ENCODE measurements around the gene GPATCH4.
"Not testable (repeated sequence)": the region's sequence is repeated elsewhere in the genome, so short reads cannot be mapped to it uniquely, and the experiment has no call there.

Gene GPATCH4

GRCh38 chr1:156581661-156582387 lies 19.5 kb downstream of the GPATCH4 start:
- peak in 1 of 2 donors; percentile 40 for DNase-seq (ENCODE audit: low read depth in 2 of 2, low spot score in 1 of 2)

DNA sequence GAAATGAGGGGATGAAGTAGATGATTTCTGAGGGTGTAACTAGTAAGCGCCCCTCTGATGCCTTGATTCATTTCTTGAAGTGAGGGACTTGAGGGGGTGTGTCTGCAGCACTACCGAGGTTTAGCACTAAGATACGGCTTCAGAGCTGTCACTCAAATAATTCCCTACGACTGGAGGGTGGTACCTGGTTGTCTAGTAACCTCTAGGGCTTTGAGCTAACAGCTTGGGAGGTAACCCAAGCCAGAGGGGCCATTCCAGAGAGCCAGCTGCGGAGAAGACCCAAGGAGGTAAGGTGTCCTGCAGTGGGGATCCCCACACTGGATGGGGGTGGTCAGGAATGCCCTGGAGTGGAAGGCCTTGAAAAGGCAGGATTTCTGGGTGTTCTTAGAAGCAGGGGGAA lies 21.8 kb downstream of the GPATCH4 start, which contains the start of gene TTC24:
Gene TTC24 (plus strand): TSS at position 252 of the 400 bp plus-strand sequence. CDS start 1,642 bp downstream, outside the sequence.
- no peak for DNase-seq (ENCODE audit: low read depth in 2 of 2, low spot score in 1 of 2)

- no peak for DNase-seq (ENCODE audit: low read depth in 2 of 2, low spot score in 1 of 2)
Observed at GRCh38 chr1:156578055-156578454, 23.2 kb downstream of the GPATCH4 start.

DNA sequence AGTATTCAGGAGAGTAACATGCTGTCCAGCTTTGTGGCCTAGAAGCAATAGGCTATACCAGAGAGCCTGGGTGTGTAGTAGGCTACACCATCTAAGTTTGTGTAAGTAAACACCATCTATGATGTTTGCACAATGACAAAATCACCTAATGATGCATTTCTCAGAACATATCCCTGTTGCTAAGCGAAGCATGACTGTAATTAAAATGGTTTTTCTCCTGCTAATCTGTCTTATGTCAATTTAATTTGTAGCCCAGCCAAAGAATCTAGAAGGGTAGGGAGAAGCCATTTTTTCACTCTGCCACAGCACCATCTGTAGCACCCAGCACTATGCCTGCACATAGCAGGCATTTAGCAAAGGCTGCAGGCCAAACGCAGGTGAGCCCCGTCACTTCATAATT lies 23.7 kb downstream of the GPATCH4 start:
- no peak for DNase-seq (ENCODE audit: low read depth in 2 of 2, low spot score in 1 of 2)

DNA sequence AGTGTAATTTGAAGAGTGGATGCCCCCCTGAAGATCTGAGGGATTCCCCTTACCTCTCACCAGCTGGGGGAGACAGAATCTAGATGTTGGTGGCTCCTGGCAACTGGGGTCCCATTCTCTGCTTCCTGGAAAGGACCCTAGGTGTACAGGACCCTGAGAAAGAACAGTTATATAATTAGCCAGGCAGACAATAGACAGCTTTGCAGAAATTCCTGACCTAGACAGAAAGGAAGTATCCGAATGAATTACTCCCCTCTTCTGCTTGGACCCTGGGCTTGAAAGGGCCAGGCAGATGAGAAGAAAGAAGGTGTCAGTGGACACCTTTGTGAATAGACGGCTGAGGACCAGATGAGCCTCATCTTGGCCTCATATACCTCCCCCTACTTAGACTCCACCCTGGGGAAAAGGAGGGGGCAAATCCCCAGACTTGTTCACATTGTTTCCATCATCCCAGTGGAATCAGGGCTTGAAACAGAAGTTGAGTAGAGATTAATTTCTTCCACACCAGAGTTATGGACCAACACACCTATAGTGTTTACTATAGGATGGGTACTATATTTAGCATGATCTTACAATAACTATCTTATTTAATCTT lies 27.1 kb downstream of the GPATCH4 start:
- no peak for DNase-seq (ENCODE audit: low read depth in 2 of 2, low spot score in 1 of 2)

DNA sequence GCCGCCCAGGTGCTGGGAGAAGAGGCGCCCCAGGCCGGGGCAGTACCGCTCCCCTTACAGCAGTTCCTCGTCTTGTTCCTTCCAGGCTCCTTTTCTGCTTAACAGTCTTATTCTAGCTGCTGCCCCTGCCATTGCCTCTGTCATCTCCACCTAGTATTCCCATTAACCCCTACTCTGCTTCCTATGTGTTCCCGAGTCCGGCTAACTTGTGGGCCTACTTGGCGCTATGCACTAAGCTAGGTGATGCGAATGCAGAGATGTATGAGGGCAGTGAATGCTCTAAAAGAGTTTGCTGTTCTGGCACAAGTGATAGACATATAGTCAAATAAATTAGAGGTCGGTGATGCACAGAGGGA lies 28.6 kb downstream of the GPATCH4 start:
- no peak for DNase-seq (ENCODE audit: low read depth in 2 of 2, low spot score in 1 of 2)

GRCh38 chr1:156571919-156572662 lies 29.2 kb downstream of the GPATCH4 start, which contains the start of gene IQGAP3:
TSS of gene IQGAP3 (minus strand) at chr1:156572565. CDS start at chr1:156572529, 36 bp downstream.
- peak in 1 of 2 donors; percentile 38 for DNase-seq (ENCODE audit: low read depth in 2 of 2, low spot score in 1 of 2)

DNA sequence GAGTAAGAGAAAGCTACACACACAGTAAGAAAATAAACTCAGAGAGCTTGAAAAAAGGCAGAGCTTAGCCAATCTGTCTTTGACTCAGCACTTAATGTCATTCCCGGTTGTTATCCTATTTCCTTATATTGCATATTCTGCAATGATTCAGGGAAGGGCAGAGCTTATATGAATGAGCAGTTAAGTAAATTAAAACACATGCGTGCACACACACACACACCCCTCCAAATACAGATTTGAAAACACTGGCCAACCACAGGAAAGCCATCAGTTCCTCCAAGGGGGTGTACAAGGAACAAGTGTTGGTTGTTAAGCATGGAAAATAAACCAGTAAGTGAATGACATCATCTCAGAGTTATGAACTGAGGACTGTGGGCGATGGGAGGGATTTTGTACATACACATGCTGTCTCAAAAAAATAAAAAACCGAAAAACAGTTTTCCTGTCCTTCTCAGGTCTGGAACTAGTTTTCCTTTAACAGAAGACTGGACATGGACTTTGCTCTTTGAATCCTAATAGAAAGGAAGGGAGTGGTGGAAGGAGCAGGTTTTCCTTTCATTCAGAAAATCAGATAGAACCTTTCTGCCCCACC lies 29.9 kb downstream of the GPATCH4 start:
- DNase-seq (ENCODE audit: low read depth in 2 of 2, low spot score in 1 of 2) = no peak

- DNase-seq (ENCODE audit: low read depth in 2 of 2, low spot score in 1 of 2) = no peak
Observed at GRCh38 chr1:156566436-156566835, 34.8 kb downstream of the GPATCH4 start.

DNA sequence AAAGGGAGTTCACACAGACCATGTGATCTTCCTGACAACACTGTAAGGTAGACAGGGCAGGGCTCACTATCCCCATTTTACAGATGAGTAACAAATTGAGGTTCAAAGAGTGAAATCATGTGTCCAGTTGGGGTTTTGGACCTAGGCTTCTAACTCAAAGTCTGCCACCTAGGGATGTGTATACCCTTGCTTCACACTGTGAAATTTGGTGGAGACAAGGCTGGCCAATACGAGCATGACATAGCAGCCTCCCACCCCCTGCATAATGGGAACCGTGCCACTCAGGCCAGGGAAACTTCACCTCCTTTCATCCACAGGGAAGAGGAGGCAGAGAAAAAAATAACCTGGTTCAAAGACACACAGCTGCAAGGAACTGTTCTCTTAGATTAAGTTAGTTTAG lies 35.8 kb downstream of the GPATCH4 start:
- DNase-seq (ENCODE audit: low read depth in 2 of 2, low spot score in 1 of 2) = no peak

DNA sequence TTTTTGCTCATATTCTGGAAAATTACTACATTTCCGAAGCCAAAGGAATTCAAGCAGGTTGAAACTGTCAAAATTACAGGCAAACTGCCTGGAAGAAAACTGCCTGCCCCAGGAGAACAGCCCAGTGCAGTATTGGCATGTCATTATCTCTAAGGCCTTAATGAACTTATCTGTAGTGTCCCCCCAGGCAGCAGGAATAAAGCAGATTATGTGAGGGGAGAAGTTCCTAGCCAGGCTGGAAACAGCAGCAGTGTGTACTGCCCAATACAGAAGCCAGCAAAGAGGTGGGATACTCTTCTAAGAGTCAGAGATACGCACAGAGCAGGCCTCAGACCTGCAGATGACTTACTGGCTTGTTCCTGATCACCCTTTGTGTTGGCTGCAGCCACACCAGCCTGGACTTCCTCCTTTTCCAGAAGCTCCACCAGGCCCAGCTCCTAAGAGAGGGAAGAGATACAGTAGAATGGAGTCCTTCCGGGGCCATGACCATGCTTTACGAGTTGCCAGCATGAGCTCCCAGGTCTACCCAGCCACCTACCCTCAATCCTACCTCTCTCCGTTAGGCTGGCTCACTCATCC lies 40.6 kb downstream of the GPATCH4 start:
- no peak for DNase-seq (ENCODE audit: low read depth in 2 of 2, low spot score in 1 of 2)

DNA sequence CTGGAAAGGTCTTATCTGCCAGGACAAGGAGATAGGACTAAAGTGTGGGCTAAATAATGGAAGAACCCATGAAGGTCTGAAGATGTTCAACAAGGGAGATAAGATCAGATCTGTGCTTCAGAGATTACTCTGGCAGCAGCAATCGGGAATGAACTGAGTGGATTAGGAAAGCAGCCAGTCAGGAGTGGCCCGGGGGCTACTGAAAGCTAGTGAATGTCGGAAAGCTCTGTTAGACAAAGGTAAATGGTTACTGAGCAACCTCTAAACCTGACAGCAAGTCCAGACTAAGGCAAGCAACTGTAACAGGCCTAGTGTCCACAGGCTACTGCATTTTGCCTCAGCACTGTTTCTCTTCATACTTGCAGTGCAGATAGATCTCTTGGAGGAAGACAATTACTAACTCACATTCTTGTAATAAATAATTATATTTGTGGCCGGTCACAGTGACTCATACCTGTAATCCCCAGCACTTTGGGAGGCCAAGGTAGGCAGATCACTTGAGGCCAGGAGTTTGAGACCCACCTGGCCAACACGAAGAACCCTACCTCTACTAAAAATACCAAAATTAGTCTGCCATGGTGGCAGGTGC lies 41.4 kb downstream of the GPATCH4 start:
- no peak for DNase-seq (ENCODE audit: low read depth in 2 of 2, low spot score in 1 of 2)

DNA sequence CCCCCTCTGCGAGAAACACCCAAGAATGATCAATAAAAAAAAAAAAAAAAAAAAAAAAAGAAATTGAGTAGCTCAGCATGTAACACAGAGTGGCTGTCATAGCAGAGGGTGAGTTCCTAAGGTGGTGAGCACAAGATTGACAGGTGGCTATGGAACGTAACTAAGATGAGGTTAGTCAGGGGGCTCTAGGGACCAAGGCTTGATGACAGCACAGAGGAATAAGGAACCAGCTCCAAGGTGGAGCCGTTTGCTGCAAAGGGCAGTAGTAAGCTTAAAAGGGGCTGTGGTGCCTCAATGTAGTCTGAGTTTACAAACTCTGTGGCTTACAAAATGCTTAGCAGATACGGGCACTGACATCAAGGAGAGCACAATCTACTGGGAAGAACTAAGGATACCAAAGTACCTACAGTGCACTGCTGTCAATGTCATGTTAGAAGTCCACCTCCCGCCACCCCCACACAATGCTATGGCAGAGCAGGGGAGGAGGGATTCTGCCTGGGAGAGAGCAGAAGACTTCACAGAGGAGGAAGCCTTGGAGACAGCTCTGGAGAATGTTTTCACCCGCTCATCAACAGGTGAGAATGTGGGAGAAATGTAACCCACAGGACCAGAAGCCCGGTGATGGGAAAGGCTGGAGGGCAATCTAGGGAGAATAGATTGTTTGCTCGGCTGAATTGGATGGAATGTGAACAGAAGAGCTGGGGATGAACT lies 42.0 kb downstream of the GPATCH4 start:
- no peak for DNase-seq (ENCODE audit: low read depth in 2 of 2, low spot score in 1 of 2)

DNA sequence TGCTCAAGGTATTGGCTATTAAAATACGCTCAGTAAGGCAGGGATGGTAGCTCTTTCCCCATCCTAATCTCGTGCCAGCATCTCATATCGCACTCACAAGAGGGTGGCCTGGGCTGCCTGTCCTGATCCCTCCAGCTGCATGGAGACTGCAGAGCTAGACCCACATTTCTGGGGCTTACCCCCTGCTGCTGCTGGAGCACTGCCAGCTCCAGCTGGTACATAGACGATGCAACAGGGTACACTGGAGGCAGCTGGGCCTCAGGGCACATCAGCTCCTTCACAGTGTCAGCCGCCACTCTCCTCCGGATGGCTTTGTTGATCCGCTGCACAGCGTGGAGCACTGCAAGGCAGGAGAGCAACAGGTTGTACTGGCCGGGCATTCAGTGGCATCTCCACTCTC lies 44.9 kb downstream of the GPATCH4 start:
- DNase-seq (ENCODE audit: low read depth in 2 of 2, low spot score in 1 of 2) = no peak

- DNase-seq (ENCODE audit: low read depth in 2 of 2, low spot score in 1 of 2) = no peak
Observed at GRCh38 chr1:156555715-156556114, 45.6 kb downstream of the GPATCH4 start.

DNA sequence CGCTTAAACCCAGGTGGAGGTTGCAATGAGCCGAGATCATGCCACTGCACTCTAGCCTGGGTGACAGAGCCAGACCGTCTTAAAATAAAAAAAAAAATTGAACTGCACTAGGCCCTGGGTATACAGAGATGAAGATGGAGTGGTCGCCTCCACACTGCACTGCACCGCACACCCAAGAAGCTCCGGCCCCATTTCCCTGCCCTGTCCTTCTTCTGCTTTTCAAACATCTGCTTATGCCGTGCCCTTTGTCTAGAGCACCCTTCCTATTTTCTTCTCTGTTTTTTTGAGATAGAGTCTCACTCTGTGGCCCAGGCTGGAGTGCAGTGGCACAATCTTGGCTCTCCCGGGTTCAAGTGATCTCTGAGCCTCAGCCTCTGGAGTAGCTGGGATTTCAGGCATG lies 46.3 kb downstream of the GPATCH4 start:
- DNase-seq (ENCODE audit: low read depth in 2 of 2, low spot score in 1 of 2) = no peak

DNA sequence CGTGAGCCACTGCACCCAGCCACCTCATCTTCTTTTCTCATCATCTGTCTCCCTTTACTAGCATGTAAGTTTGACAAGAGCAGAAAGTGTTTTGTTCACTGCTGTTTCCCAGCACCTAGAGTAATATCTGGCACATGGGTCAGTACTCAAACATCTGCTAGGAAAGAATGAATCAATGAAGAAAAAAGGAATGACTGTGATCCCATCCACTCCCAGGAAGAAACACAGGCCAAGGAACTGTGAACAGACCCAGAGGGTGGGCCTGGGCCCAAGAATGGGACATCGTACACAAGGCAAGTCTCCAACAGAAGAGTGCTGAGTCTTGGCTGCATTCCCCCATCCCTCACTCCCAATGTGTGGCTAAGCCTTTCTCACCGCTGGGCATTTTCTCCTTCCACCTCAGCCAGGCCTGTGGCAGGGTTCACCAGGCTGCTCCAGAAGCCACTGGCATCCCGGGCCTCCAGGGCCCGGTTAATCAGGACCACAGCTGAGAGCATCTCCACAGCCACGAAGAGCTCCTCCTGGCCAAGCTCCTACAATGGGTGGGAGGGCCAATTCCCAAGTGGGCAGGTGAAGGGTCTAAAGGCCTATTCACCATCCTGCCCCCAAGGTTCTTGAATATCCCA lies 47.3 kb downstream of the GPATCH4 start:
- DNase-seq (ENCODE audit: low read depth in 2 of 2, low spot score in 1 of 2) = no peak

DNA sequence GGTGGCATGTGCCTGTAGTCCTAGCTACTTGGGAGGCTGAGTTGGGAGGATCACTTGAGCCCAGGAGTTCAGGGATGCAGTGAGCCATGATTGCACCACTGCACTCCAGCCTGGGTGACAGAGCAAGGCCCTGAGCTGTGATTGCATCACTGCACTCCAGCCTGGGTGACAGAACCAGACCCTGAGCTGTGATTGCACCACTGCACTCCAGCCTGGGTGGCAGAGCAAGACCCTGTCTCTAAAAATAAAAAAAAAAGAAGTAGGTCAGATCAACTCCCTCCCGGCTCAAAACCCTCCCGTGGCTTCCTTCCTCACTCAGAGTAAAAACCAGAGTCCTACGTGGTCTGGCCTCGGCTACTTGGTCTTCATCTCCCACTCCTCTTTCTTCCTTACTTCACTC lies 48.3 kb downstream of the GPATCH4 start:
- not testable (repeated sequence) for DNase-seq (ENCODE audit: low read depth in 2 of 2, low spot score in 1 of 2)

DNA sequence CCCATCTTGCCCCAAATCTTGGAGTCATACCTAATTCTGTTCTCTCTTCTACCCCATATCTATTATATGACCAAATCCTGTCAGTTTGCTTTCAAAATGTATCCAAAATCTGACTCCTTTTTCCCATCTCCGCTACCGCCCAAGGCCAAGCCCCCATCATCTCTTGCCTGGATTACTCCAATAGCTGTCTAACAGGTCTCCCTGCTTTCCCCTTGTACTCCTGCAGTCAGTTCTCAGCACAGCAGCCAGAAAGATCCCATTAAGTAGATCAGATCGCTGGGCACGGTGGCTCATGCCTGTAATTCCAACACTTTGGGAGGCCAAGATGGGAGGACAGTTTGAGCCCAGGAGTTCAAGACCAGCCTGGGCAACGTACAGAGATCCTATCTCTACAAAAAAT lies 48.8 kb downstream of the GPATCH4 start:
- DNase-seq (ENCODE audit: low read depth in 2 of 2, low spot score in 1 of 2) = no peak

DNA sequence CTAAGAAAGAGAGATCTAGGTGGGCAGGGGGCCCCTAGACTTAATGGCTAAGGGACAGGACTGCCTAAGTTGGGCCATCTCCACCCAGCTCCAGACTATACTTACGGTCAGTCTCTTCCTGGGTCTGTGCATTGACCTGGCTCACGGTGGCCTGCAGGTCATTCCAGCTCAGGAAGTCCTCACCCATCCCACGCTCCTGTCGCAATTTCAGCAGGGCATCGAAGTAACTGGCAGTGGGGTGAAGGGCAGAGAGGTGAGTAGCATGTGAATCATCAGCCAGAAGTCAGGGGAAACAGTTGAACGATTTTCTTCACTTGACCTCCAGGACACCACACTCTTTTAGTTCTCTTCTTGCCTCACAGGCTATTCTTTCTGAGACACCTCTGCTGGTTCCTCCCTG lies 49.4 kb downstream of the GPATCH4 start:
- no peak for DNase-seq (ENCODE audit: low read depth in 2 of 2, low spot score in 1 of 2)

All from stimulated activated CD8-positive, alpha-beta memory T cell treated with anti-CD3 and anti-CD28 coated beads, Interleukin-4, amount 100 ng/mL, for 4 hours (primary cell).